Fibroblast of lung (primary cell): Measurements from ENCODE around the gene CDCA7L.

Experiments used
- EZH2 ChIP-seq: IDR thresholded peaks from 2 replicates; pipeline ENCODE4 v1.5.1; 2012; ENCODE audit warnings: low read length, control low read depth, mild to moderate bottlenecking; ENCODE audit errors: missing control alignments
- TF ChIP-seq, protein P1 (sequence below), 2 donors: IDR thresholded peaks in 1 of 2; conservative IDR thresholded peaks in 1 of 2; 1 replicate in 1 of 2; 2 replicates in 1 of 2; pipeline ENCODE4 v1.5.1; 2011 to 2012; ENCODE audit warnings: low read length in 2 of 2, control low read depth in 1 of 2, inconsistent platforms in 1 of 2, low read depth in 1 of 2, mild to moderate bottlenecking in 1 of 2

DNA sequence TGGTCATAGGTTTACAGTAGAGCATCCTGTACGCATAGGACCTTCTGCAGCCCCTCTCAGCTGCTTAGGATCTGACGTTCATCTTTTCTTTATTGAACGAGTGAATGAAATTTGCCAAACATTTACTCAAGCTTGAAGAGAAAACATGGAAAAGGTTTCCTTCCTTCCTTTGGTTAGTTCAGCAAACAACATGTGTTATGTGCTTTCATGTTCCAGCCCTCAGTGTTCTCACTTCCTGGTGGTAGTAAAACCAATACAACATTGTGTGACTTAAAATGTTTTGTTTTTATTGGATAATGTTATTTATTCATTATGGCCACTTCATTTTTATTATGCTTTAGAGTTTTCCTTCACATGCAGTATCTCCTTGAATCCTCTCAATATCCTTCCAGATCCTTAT lies 1.4 kb upstream of the CDCA7L start:
- TF ChIP-seq, protein P1, sequence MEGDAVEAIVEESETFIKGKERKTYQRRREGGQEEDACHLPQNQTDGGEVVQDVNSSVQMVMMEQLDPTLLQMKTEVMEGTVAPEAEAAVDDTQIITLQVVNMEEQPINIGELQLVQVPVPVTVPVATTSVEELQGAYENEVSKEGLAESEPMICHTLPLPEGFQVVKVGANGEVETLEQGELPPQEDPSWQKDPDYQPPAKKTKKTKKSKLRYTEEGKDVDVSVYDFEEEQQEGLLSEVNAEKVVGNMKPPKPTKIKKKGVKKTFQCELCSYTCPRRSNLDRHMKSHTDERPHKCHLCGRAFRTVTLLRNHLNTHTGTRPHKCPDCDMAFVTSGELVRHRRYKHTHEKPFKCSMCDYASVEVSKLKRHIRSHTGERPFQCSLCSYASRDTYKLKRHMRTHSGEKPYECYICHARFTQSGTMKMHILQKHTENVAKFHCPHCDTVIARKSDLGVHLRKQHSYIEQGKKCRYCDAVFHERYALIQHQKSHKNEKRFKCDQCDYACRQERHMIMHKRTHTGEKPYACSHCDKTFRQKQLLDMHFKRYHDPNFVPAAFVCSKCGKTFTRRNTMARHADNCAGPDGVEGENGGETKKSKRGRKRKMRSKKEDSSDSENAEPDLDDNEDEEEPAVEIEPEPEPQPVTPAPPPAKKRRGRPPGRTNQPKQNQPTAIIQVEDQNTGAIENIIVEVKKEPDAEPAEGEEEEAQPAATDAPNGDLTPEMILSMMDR (conservative IDR thresholded peaks at IDR 0.05 in 1 of 2, IDR thresholded peaks at IDR 0.05 in 1 of 2; ENCODE audit: low read depth in 1 of 2, low read length in 2 of 2), result no peak
- TF ChIP-seq EZH2, result no peak
